NCI-H774 (cell line): ENCODE data around the gene TMCO6.
"Not testable (repeated sequence)": the region's sequence is repeated elsewhere in the genome, so short reads cannot be mapped to it uniquely, and the experiment has no call there.

Experiments
- DNase-seq: peaks from one replicate; lab custom pipeline; 2025; lab: John Stamatoyannopoulos, UW

TMCO6 gene

DNA sequence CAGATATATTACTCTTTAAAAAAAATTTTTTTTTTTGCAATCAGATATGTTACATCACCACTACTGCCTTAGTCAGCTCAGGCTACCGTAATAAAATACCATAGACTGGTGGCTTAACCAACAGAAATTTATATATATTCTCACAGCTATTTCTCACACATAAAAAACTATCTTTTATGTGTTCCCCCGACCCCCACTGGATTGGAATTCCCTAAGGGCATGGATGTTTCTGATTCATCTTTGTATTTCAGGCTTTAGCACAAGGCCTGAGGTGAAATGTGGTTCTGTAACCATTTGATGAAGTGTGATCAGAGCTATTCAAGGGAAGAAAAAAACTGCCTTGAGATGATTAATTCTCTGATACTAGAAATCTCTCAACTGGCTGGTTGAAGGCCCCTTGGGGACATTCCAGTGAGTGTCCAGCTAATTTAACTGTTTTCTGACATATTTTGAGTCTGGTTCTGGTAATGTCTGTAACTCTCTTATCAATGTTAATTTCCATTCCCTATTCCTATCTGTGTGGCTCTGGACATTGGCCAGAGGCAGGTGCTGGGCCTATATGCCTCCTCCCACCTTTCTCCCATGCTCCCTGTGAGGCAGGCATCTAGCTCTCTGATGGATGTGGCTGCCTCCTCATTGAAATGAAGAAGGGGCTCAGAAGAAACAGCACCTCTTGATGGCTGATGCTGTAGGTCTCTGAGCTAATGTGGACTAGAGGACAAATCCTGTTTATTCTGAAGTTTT is 8.8 kb upstream of the TMCO6 start:
- no peak for DNase-seq

DNA sequence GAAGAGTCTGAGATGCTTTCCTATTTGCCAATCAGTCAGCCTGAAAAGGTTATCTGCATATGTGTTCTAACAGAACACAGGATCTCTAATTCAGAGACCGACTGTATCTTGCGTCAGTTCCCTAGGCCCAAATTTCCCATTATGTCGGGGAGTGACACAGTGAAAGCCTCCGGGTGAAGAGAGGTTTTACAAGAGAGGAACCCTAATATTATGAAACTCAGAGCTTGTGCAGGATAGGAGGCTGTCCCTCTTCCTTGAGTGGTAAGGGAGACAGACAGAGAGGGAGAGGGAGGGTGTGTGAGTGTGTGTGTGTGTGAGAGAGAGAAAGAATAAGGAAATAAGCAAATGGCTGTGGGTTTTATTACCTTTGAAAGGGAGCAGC is 8.2 kb upstream of the TMCO6 start:
- no peak for DNase-seq

DNA sequence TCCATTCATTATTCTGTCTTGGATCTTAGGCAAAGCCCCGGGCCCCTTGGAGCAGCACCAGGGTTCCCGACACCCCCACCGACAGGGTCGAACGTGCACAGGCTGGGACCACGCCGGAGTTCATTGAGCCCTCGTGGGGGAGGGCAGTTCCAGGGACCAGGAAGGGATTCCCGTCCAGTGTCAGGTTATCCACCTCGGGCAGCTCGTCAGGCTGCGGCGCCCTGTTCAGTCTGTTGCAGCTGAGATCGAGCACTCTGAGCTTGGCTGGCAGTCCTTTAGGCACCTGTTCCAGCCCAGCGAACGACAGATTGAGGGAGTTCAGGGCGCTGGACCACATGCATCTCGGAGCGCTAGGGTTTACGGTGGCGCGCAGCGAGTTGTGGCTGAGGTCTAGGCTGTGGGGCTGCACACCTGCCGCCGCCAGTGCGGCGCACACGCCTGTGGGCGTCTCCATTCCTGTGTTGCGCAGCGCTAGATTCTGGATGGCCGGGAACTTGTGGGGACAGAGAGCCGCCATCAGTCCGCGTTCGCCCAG is 7.4 kb upstream of the TMCO6 start:
- peak; percentile 42 for DNase-seq

DNA sequence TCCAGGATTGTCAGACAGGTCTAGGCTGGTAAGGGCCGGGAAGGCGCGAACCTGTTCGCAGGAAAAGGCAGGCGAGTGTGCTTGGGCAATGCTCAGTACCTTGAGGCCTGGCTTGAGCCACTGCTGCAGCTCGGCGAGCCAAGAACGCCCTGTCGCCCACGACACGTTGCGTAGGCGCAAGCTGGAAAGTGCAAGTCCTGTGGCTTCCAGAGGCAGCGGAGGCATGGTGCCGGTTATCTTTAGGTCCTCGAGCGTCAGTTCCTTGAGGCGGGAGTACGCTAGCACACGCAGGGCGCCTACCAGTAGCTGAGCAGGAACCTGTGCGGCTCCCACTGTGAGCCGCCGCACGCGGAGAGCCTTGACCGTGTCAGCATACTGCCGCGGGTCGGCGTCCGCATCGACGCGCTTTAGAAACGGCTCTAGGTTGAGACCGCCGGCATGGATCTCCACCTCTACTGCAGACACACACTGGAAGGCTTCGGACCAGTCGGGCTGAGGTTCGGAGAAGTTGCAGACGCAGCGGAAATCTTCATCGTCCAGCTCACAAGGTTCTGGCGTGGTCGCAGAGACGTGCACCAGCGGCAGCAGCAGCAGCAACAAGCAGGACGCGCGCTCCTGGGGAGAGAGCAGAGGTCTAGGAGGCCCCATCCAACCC is 6.8 kb upstream of the TMCO6 start:
- peak; percentile 42 for DNase-seq

DNA sequence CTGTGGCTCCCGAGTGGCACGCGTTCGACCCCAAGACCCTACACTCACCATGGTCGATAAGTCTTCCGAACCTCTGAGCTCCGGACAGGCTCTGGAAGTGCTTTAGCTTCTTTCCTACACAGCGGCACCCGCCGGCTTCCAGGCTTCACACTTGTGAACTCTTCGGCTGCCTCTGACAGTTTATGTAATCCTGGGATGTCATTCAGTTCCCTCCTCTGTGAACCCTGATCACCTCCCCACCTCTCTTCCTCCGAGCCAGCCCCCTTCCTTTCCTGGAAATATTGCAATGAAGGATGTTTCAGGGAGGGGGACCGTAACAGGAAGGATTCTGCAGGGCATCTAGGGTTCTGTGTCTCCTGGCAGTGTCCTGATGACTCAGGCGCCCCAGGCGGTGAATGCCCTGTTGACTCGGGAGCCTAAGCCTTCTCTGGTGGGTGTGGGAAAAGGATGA is 6.2 kb upstream of the TMCO6 start, which contains the start of gene CD14:
CD14 (minus strand) TSS at position 155 of the 451 bp plus-strand sequence; CDS start at position 51, 104 bp downstream.
- DNase-seq: no peak

DNA sequence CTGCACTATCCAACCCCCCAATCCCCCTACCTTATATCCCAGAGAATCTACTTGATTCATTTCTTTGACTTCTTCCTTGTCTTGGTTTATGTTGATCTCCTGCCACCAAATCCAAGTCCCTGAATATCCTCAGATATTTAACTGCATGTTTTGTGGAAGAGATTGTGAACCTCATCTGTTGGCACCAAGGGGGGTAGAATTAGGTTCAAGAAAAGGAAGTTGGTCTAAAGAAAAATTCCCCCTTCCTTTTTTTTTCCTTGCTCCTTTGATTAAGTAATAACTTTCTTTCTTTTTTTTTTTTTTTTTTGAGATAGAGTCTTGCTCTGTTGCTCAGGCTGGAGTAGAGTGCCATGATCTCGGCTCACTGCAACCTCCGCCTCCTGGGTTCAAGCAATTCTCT is 5.8 kb upstream of the TMCO6 start:
- DNase-seq: no peak

DNA sequence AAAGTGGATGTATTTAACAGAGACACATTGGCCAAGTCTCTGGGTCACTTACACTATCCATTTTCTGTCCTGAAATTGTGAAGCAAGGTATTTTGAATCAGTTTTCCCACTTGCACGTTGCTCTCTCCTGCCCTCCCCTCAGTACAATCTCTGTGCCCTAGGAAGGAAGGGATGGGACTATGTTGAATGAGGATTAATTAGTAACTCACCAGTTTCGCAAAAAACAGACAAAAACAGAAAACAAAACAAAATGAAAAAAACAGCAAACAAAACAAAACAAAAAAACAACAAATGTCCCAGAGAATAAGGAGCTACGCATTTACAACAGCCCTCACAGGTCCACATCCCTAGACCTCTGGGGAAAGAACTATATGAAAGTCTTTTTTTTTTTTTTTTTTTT is 5.1 kb upstream of the TMCO6 start:
- no peak for DNase-seq

DNA sequence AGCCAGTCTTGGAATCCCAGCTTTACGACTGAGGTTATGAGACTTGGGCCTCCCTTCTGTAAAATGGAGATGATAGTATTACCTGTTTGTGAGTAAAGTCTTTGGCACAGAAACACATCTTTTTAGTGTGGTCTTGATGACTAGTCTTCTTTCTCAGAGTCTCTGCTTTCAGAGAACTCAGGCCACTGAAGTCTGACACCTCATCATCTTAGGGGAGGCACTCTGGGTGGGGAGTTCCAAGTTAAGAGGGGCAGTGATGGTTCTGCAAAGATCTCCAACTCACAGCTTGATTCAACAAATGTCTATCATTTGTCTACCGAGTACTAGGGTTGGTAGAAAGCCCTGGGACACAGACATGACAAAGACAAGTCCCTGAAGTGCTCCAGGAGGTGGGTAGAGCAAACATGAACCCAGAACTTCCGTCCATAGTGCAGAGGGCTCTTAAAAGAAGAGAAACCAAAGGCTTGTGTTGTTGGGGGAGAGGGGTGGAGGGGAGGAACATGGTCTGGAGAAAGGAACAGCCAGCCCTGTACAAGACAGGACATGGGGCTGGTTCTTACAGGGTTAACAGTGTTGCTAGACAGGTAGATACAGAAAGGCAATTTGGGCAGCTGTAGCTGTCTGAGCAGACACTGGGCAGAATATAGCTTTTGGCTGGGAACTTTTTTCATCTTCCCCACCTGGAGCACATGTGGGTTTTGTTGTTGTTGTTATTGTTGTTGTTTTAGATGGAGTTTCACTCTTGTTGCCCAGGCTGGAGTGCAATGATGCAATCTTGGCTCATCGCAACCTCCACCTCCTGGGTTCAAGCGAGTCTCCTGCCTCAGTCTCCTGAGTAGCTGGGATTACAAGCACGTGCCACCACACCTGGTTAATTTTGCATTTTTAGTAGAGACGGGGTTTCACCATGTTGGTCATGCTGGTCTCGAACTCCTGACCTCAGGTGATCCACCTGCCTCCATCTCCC is 3.7 kb upstream of the TMCO6 start:
- no peak for DNase-seq

DNA sequence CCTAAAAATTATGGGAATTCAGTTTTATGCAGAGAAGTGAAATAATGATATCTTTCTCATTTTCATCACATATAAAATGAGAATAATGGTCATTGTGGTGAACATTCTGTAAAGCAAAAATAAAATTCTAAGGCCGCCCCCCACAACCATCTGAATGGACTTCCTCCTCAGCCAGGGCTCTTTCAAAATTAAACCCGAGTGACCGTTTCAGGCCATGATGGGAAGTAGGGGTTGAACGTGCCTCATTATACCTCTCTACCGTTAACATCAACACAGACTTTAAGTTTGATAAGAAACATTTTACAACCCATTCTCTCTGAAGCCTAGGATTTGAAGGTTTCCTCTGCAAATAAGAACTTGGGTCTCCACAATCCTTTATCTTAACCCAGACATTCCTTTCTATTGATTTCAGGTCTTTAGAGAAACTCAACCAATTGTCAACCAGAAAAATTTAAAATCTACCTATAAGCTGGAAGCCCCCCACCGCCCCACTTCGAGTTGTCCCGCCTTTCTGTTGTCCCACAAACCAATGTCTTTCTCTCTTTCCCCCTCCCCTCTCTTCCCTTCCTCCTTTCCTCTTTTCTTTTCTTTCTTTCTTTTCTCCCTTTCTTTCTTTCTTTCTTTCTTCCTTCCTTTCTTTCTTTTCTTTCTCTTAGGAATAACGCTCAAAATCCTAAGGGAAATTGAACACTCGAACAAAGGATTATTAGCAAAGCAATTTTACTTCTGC is 1.7 kb upstream of the TMCO6 start:
- no peak for DNase-seq

DNA sequence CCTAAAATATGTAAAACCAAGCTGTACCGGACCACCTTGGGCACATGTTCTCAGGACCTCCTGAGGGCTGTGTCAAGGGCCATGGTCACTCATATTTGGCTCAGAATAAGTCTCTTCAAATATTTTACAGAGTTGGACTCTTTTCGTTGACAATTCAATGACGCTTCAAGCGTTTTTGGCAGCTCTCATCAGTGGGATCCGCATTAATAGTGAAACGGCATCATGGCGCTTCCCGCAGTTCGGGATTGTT is 428 bp upstream of the TMCO6 start:
- not testable (repeated sequence) for DNase-seq

DNA sequence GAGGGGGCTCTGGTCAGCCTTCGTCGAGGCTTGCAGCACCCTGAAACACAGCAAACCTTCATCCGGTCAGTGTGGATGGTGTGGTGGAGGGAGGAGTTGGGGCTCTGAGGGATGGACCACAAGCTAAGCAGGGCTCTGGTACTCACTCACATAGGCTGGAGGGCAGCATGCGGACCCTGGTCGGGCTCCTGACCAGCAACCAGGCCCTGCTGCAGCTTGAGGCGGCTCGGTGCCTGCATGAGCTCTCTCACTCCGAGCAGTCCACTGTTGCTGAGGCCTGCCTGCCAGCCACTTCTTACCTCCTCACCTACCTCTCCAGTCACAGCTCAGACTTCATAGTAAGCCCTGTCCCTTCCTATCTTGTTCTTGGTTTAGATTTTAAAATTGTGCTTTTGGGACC is 2.5 kb downstream of the TMCO6 start:
- no peak for DNase-seq

DNA sequence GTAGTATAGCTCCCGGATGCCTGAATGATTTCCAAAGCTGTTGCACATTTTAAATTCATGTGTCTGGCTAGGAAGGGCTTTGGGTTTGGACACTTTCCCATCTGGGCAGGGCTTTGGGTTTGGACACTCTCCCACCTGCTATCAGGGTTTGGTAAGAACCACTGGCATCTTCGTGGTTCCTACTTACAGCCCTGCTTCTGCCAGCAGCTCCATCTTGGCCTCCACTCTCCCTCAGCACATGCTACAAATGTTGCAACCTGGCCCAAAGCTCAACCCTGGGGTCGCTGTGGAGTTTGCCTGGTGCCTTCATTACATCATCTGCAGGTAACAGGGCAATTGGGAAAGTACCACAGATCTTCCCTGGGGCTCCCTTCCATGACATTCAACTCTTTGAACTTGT is 3.5 kb downstream of the TMCO6 start:
- DNase-seq: no peak

DNA sequence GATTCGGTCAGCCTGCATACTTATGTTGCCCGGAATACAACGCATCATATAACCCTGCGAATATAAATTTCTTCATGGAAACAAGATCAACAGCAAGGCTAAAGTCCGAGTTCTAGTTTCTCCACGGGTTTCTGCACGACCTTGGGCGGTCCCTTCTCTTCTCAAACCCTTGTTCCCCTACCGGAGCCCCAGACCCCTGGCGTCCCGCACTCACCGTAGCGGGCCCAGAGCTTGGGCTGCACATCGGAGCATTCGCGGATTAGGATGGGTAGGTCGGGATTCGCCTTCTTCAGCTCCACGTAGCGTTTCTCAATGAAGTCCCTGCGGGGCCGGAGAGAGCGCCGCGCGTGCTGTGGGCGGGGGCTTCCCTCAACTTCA is 7.8 kb downstream of the TMCO6 start:
- DNase-seq: no peak

DNA sequence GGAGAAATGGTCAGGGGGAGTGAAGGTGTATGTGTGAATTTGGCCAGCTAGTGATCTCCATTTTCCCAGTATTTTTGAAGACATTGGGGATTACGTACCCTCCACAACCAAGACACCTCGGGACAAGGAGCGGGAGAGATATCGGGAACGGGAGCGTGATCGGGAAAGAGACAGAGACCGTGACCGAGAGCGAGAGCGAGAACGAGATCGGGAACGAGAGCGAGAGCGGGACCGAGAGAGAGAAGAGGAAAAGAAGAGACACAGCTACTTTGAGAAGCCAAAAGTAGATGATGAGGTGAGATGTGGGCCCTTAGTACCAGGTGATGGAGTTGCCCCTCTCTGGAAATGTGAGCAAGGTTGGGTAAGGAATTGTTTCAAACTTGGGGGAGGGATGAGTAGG is 19.6 kb downstream of the TMCO6 start:
- DNase-seq: no peak

DNA sequence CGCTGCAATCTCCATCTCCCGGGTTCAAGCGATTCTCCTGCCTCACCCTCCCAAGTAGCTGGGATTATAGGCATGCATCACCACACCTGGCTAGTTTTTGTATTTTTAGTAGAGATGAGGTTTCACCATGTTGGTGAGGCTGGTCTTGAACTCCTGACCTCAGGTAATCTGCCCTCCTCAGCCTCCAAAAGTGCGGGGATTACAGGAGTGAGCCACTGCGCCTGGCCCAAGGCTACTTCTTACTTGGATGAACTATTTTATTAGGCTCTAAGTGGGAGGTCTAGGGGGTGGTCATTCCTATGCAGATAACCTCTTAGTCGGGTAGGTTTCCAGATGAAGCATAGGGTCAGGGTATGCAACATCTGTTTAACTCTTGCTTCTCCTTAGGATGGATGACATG is 21.1 kb downstream of the TMCO6 start:
- not testable (repeated sequence) for DNase-seq

DNA sequence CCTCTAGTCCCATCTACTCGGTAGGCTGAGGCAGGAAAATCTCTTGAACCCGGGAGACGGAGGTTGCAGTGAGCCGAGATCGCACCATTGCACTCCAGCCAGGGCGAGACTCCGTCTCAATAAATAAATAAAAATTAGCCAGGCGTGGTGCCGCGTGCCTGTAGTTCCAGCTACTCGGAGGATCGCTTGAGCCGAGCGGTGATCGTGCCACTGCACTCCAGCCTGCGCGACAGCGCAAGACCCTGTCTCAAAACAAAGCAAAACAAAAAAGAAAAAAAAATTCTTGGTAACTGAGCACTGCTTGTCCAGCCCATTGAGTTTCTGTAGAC is 24.7 kb downstream of the TMCO6 start:
- DNase-seq: no peak

DNA sequence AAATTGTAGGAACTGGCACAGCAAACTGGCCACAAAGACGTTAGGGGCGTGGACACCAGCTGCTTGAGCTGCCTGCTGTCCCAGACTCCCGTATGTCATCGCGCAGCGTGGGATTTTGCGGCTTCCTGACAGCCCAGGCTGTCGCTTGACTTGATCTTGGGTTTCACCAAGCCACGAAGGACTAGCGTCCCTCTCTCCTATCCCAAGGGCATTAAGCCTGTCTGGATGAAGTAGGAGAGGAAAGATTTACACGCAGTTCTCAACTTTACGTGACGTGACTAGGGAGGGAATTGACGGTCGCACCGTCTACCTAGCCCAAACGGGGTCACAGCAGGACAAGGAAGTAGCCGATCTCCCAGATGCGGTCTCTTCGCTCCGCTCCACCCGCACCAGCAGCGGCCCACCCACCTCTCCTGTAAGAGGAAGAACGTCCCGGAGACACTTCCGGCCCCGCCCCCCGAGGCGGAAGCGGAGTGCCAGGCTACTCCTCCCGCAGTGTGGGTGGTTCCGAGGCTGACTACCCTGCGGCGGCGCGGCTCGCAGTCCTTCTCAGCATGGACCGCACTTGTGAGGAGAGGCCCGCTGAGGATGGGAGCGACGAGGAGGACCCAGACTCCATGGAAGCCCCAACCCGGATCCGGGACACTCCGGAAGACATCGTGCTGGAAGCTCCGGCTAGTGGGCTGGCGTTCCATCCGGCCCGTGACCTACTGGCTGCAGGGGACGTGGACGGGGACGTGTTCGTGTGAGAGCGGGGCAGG is 25.3 kb downstream of the TMCO6 start, which contains the start of gene WDR55:
WDR55 (plus strand) TSS at position 546 of the 761 bp plus-strand sequence; CDS start at position 555, 9 bp downstream.
- DNase-seq: peak; percentile 91

DNA sequence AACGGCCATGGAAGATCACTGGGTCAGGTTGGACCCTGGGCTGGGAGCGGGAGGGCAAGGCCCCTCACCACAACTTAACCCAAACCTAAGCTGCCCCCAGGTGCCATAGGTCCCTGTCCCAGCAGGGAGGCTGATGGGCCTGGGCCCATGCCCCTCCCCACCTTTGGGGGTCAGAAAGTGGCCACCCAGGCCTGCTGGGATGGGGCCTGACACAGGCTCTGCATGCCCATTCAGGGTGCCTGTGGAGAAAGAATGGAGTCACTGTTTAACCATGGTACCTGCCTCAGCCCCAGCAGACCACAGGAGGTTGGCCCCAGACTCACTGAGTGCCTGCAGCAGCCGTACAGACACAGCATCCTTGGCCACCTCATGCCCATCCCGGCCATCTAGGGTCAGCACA is 31.8 kb downstream of the TMCO6 start:
- not testable (repeated sequence) for DNase-seq

DNA sequence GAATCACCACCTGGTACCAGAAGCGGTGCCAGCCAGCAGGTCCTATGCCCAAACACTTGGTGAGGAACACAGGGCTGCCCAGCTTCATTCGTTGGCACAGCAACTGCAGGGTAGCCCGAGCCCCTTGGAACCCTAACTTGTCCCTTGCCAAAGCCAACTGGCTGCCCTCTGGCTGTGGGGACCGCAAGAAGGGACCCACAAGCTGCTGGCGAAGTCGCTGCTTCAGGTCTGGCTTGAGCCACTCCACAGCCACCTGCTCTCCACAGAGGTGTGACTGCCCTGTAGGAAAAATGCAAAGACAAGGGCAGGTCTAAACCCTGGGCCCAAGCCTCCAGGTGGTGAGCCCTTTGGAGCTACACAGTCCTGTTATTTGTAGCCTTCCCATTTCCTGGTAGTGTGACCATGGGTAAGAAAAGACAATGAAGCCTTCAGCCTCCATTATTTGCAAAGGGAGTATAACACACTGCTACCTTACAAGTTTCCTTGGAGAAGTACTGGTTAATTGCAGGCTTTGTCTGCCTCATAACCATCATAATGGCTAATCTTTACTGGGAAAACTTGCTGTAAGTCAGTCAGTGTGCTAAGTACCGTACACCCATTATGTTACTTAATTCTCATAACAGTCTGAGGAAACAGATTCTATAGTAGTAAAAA is 32.3 kb downstream of the TMCO6 start:
- DNase-seq: no peak

DNA sequence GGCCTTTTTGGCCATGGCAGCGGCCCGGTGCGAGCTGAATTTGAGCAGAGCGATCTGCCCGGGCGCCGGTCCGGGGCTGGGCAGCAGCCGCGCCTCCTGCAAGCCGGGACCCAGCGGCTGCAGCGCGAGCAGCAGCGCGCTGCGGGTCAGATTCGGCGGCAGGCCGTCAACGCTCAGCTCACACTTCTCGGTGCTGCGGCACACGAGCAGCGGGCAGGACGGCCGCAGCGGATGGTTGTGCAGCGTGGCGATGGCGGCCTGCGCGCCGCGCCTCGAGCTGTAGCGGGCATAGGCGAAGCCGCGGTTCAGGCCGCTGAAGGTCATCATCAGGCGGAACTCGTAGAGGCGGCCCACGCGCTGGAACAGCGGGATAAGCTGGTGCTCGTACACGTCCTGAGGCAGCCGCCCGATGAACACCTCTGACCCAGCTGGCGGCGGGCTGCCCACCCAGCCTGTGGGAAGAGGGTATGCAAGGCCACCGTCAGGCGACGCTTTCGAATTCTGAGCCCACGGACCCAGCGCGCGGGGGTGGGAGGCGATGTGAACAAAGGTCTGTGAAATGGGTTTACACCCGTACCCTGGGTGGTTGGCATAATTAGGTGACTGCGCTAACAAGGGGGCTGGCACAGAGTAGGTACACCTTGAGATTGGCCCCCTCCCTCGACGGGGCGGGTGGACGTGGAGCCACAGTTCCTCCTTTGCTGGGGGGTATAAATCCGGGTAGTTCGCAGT is 33.4 kb downstream of the TMCO6 start:
- no peak for DNase-seq
